GM23338 (cell line): ENCODE data around the gene MAP3K13. TPM values are rescaled to one million over a fixed set of nuclear protein-coding genes. Genes with fewer than 3 reads are reported as not detected.
"Not testable (repeated sequence)": the region's sequence is repeated elsewhere in the genome, so short reads cannot be mapped to it uniquely, and the experiment has no call there.

Experiments
- ATAC-seq: fragments of 200-7000 bp; cut with Tn5 transposase; 3 replicates; pipeline ENCODE4 v1.9.1; 2020
- DNase-seq: peaks from one replicate; pipeline ENCODE4 v3.0.0-alpha.2; 2015; ENCODE audit warnings: low spot score
- H2AFZ ChIP-seq: fragments of 200-600 bp; sonication (generic); 2 replicates; pipeline ENCODE4 v1.8.0; 2016; ENCODE audit warnings: antibody characterized with exemption, mild to moderate bottlenecking, moderate library complexity
- H3F3A ChIP-seq: fragments of 200-600 bp; sonication (generic); replicated peaks from 2 replicates; pipeline ENCODE4 v1.8.0; 2017; ENCODE audit warnings: antibody characterized with exemption, mixed run types, low read depth
- H3K27ac ChIP-seq: fragments of 200-600 bp; sonication (generic); 2 replicates; pipeline ENCODE4 v1.6.1; 2016; ENCODE audit warnings: low read depth
- H3K27me3 ChIP-seq: fragments of 200-600 bp; sonication (generic); 2 replicates; pipeline ENCODE4 v1.8.0; 2016; ENCODE audit warnings: mild to moderate bottlenecking, mixed run types, moderate library complexity; ENCODE audit not compliant: insufficient read depth
- H3K36me3 ChIP-seq: fragments of 200-600 bp; sonication (generic); 2 replicates; pipeline ENCODE4 v1.8.0; 2016; ENCODE audit warnings: mild to moderate bottlenecking; ENCODE audit not compliant: insufficient read depth
- H3K4me1 ChIP-seq: fragments of 200-600 bp; sonication (generic); 2 replicates; pipeline ENCODE4 v1.8.0; 2016; ENCODE audit warnings: mild to moderate bottlenecking, moderate library complexity; ENCODE audit not compliant: insufficient read depth
- H3K4me2 ChIP-seq: fragments of 200-600 bp; sonication (generic); 2 replicates; pipeline ENCODE4 v1.7.1; 2017; ENCODE audit warnings: mixed run types
- H3K4me3 ChIP-seq: fragments of 200-600 bp; sonication (generic); 2 replicates; pipeline ENCODE4 v1.6.1; 2016; ENCODE audit warnings: mixed run types
- H3K79me2 ChIP-seq: fragments of 200-600 bp; sonication (generic); replicated peaks from 2 replicates; pipeline ENCODE4 v1.8.0; 2017; ENCODE audit warnings: mild to moderate bottlenecking; ENCODE audit not compliant: insufficient read depth
- H3K9me2 ChIP-seq: fragments of 200-600 bp; sonication (generic); 2 replicates; pipeline ENCODE4 v1.8.0; 2017; ENCODE audit not compliant: insufficient read depth
- H4K20me1 ChIP-seq: fragments of 200-600 bp; sonication (generic); replicated peaks from 2 replicates; pipeline ENCODE4 v1.8.0; 2017; ENCODE audit warnings: mild to moderate bottlenecking; ENCODE audit not compliant: insufficient read depth
- H3K27ac Mint-ChIP-seq: 2 replicates; pipeline ENCODE4 v1.8.0; 2020; ENCODE audit warnings: inconsistent platforms, mild to moderate bottlenecking, moderate library complexity, mixed read lengths
- H3K27me3 Mint-ChIP-seq: 3 replicates; pipeline ENCODE4 v1.8.0; 2022; ENCODE audit warnings: low read depth, mild to moderate bottlenecking, moderate library complexity, mixed read lengths, inconsistent platforms; ENCODE audit not compliant: insufficient read depth, poor library complexity
- H3K36me3 Mint-ChIP-seq: 3 replicates; pipeline ENCODE4 v1.8.0; 2021; ENCODE audit warnings: low read depth, mild to moderate bottlenecking, inconsistent platforms, moderate library complexity, mixed read lengths
- H3K4me1 Mint-ChIP-seq: 3 replicates; pipeline ENCODE4 v1.8.0; 2020; ENCODE audit warnings: mild to moderate bottlenecking, inconsistent platforms, mixed read lengths
- H3K4me3 Mint-ChIP-seq: 3 replicates; pipeline ENCODE4 v1.8.0; 2021; ENCODE audit warnings: moderate library complexity, mild to moderate bottlenecking, inconsistent platforms, mixed read lengths
- H3K9me3 Mint-ChIP-seq: 3 replicates; pipeline ENCODE4 v1.8.0; 2020; ENCODE audit warnings: moderate library complexity, mild to moderate bottlenecking, inconsistent platforms, mixed read lengths
- EZH2 ChIP-seq: fragments of 200-600 bp; sonication (generic); IDR thresholded peaks from one replicate; pipeline ENCODE4 v1.8.0; 2017; ENCODE audit warnings: antibody characterized with exemption, mild to moderate bottlenecking, low read depth; ENCODE audit not compliant: unreplicated experiment
- EZH2phosphoT487 ChIP-seq: fragments of 200-600 bp; sonication (generic); IDR thresholded peaks from one replicate; pipeline ENCODE4 v1.8.1; 2018; ENCODE audit warnings: antibody characterized with exemption; ENCODE audit not compliant: unreplicated experiment
- JUNB ChIP-seq: IDR thresholded peaks from one replicate; pipeline ENCODE4 v1.6.1; 2016; ENCODE audit warnings: antibody characterized with exemption; ENCODE audit not compliant: unreplicated experiment
- NANOG ChIP-seq: IDR thresholded peaks from 2 replicates; pipeline ENCODE4 v1.6.1; 2016; ENCODE audit warnings: antibody characterized with exemption, borderline replicate concordance
- STAT1 ChIP-seq: IDR thresholded peaks from one replicate; pipeline ENCODE4 v1.6.1; 2016; ENCODE audit warnings: antibody characterized with exemption; ENCODE audit not compliant: unreplicated experiment
- ZNF114 ChIP-seq: fragments of 250-450 bp; sonication (Bioruptor Pico); IDR thresholded peaks from 2 replicates; pipeline ENCODE4 v1.5.0; 2020; ENCODE audit warnings: mild to moderate bottlenecking, moderate library complexity
- ZNF331 ChIP-seq: fragments of 250-450 bp; sonication (Bioruptor Pico); IDR thresholded peaks from 2 replicates; pipeline ENCODE4 v1.5.0; 2020; ENCODE audit warnings: low read depth, mild to moderate bottlenecking, moderate library complexity
- polyA plus RNA-seq: library from polyadenylated mRNA; unstranded; fragments of >200 nt; fragmentation: Nextera tagmentation; extraction: Ambion mirVana; gene quantifications from 2 replicates; pipeline ENCODE4 v1.2.1, GENCODE V29; 2016
- total RNA-seq: library from RNA; depleted of rRNA; stranded (reverse); fragments of >200 nt; shearing (Covaris generic); gene quantifications from 2 replicates; pipeline ENCODE4 v1.2.3, GENCODE V29; 2014
- TF ChIP-seq, protein P1 (sequence below), 2 experiments: fragments of 200-600 bp in 1 of 2; sonication (generic) in 1 of 2; conservative IDR thresholded peaks; 2 replicates each; pipeline versions ENCODE4 v1.5.1 to v1.6.1; 2016 to 2017; ENCODE audit warnings: antibody characterized with exemption in 2 of 2, low read depth in 2 of 2, mild to moderate bottlenecking in 2 of 2, moderate library complexity in 1 of 2
- TF ChIP-seq, protein P2 (sequence below): fragments of 250-450 bp; sonication (Bioruptor Pico); IDR thresholded peaks from 2 replicates; pipeline ENCODE4 v1.5.0; 2020; ENCODE audit warnings: mild to moderate bottlenecking, moderate library complexity
- TF ChIP-seq, protein P3 (sequence below): IDR thresholded peaks from 2 replicates; pipeline ENCODE4 v1.6.1; 2016; ENCODE audit warnings: antibody characterized with exemption
- TF ChIP-seq, protein P4 (sequence below): IDR thresholded peaks from one replicate; pipeline ENCODE4 v1.6.1; 2018; ENCODE audit warnings: antibody characterized with exemption; ENCODE audit not compliant: unreplicated experiment

MAP3K13 gene
- total and polyA plus RNA-seq, 2 experiments from 2014 or later, result 10.7 to 129 TPM

DNA sequence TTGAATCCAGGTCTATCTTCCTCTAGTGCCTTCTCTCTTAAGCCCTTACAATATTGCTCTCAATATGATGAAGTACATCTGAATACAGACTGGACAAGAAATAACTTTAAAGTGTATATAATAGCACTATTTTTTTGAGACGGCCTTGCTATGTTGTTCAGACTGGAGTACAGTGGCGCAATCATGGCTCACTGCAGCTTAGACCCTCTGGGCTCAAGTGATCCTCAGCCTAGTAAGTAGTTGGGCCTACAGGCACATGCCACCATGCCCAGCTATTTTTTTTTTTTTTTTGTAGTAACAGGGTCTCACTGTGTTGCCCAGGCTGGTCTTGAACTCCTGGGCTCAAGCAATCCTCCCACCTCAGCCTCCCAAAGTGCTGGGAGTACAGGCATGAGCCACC is 53.6 kb downstream of the MAP3K13 start:
- no peak overlapping the region for H3K4me2 ChIP-seq
- H3F3A ChIP-seq, result no peaks in the 10 kb centered on the region
- no peaks in the 10 kb centered on the region for H3K27me3 ChIP-seq
- Mint-ChIP-seq H3K27me3 (peaks cover 2% of the 10 kb centered on the region), H3K4me3 (no peak overlapping the region), H3K27ac (no peak overlapping the region), H3K36me3 (no peaks in the 10 kb centered on the region), H3K4me1 (no peaks in the 10 kb centered on the region), H3K9me3 (no peaks in the 10 kb centered on the region)
- no peaks in the 10 kb centered on the region for H3K79me2 ChIP-seq
- H3K27ac ChIP-seq, result no peak overlapping the region
- DNase-seq (no peak), ATAC-seq (no peak)
- no peaks in the 10 kb centered on the region for H3K4me1 ChIP-seq
- H4K20me1 ChIP-seq, result no peaks in the 10 kb centered on the region
- no peak for TF ChIP-seq EZH2phosphoT487
- no peak for TF ChIP-seq ZNF114 (CRISPR knock-in tag)
- TF ChIP-seq, protein P1, sequence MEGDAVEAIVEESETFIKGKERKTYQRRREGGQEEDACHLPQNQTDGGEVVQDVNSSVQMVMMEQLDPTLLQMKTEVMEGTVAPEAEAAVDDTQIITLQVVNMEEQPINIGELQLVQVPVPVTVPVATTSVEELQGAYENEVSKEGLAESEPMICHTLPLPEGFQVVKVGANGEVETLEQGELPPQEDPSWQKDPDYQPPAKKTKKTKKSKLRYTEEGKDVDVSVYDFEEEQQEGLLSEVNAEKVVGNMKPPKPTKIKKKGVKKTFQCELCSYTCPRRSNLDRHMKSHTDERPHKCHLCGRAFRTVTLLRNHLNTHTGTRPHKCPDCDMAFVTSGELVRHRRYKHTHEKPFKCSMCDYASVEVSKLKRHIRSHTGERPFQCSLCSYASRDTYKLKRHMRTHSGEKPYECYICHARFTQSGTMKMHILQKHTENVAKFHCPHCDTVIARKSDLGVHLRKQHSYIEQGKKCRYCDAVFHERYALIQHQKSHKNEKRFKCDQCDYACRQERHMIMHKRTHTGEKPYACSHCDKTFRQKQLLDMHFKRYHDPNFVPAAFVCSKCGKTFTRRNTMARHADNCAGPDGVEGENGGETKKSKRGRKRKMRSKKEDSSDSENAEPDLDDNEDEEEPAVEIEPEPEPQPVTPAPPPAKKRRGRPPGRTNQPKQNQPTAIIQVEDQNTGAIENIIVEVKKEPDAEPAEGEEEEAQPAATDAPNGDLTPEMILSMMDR (conservative IDR thresholded peaks at IDR 0.05; ENCODE audit: low read depth in 2 of 2), result no peak
- no peak for TF ChIP-seq JUNB
- TF ChIP-seq, protein P2, sequence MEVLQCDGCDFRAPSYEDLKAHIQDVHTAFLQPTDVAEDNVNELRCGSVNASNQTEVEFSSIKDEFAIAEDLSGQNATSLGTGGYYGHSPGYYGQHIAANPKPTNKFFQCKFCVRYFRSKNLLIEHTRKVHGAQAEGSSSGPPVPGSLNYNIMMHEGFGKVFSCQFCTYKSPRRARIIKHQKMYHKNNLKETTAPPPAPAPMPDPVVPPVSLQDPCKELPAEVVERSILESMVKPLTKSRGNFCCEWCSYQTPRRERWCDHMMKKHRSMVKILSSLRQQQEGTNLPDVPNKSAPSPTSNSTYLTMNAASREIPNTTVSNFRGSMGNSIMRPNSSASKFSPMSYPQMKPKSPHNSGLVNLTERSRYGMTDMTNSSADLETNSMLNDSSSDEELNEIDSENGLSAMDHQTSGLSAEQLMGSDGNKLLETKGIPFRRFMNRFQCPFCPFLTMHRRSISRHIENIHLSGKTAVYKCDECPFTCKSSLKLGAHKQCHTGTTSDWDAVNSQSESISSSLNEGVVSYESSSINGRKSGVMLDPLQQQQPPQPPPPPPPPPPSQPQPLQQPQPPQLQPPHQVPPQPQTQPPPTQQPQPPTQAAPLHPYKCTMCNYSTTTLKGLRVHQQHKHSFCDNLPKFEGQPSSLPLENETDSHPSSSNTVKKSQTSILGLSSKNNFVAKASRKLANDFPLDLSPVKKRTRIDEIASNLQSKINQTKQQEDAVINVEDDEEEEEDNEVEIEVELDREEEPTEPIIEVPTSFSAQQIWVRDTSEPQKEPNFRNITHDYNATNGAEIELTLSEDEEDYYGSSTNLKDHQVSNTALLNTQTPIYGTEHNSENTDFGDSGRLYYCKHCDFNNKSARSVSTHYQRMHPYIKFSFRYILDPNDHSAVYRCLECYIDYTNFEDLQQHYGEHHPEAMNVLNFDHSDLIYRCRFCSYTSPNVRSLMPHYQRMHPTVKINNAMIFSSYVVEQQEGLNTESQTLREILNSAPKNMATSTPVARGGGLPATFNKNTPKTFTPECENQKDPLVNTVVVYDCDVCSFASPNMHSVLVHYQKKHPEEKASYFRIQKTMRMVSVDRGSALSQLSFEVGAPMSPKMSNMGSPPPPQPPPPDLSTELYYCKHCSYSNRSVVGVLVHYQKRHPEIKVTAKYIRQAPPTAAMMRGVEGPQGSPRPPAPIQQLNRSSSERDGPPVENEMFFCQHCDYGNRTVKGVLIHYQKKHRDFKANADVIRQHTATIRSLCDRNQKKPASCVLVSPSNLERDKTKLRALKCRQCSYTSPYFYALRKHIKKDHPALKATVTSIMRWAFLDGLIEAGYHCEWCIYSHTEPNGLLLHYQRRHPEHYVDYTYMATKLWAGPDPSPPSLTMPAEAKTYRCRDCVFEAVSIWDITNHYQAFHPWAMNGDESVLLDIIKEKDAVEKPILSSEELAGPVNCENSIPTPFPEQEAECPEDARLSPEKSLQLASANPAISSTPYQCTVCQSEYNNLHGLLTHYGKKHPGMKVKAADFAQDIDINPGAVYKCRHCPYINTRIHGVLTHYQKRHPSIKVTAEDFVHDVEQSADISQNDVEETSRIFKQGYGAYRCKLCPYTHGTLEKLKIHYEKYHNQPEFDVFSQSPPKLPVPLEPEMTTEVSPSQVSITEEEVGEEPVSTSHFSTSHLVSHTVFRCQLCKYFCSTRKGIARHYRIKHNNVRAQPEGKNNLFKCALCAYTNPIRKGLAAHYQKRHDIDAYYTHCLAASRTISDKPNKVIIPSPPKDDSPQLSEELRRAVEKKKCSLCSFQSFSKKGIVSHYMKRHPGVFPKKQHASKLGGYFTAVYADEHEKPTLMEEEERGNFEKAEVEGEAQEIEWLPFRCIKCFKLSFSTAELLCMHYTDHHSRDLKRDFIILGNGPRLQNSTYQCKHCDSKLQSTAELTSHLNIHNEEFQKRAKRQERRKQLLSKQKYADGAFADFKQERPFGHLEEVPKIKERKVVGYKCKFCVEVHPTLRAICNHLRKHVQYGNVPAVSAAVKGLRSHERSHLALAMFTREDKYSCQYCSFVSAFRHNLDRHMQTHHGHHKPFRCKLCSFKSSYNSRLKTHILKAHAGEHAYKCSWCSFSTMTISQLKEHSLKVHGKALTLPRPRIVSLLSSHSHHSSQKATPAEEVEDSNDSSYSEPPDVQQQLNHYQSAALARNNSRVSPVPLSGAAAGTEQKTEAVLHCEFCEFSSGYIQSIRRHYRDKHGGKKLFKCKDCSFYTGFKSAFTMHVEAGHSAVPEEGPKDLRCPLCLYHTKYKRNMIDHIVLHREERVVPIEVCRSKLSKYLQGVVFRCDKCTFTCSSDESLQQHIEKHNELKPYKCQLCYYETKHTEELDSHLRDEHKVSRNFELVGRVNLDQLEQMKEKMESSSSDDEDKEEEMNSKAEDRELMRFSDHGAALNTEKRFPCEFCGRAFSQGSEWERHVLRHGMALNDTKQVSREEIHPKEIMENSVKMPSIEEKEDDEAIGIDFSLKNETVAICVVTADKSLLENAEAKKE, result no peak
- TF ChIP-seq, protein P3, sequence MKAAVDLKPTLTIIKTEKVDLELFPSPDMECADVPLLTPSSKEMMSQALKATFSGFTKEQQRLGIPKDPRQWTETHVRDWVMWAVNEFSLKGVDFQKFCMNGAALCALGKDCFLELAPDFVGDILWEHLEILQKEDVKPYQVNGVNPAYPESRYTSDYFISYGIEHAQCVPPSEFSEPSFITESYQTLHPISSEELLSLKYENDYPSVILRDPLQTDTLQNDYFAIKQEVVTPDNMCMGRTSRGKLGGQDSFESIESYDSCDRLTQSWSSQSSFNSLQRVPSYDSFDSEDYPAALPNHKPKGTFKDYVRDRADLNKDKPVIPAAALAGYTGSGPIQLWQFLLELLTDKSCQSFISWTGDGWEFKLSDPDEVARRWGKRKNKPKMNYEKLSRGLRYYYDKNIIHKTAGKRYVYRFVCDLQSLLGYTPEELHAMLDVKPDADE, result no peak
- TF ChIP-seq, protein P4, sequence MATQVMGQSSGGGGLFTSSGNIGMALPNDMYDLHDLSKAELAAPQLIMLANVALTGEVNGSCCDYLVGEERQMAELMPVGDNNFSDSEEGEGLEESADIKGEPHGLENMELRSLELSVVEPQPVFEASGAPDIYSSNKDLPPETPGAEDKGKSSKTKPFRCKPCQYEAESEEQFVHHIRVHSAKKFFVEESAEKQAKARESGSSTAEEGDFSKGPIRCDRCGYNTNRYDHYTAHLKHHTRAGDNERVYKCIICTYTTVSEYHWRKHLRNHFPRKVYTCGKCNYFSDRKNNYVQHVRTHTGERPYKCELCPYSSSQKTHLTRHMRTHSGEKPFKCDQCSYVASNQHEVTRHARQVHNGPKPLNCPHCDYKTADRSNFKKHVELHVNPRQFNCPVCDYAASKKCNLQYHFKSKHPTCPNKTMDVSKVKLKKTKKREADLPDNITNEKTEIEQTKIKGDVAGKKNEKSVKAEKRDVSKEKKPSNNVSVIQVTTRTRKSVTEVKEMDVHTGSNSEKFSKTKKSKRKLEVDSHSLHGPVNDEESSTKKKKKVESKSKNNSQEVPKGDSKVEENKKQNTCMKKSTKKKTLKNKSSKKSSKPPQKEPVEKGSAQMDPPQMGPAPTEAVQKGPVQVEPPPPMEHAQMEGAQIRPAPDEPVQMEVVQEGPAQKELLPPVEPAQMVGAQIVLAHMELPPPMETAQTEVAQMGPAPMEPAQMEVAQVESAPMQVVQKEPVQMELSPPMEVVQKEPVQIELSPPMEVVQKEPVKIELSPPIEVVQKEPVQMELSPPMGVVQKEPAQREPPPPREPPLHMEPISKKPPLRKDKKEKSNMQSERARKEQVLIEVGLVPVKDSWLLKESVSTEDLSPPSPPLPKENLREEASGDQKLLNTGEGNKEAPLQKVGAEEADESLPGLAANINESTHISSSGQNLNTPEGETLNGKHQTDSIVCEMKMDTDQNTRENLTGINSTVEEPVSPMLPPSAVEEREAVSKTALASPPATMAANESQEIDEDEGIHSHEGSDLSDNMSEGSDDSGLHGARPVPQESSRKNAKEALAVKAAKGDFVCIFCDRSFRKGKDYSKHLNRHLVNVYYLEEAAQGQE, result no peak
- TF ChIP-seq NANOG, result no peak
- no peak for TF ChIP-seq EZH2
- no peak for TF ChIP-seq STAT1
- TF ChIP-seq ZNF331 (CRISPR knock-in tag), result no peak
- H2AFZ ChIP-seq, result no peak overlapping the region
- H3K4me3 ChIP-seq, result no peak overlapping the region
- H3K36me3 ChIP-seq, result no peaks in the 10 kb centered on the region
- H3K9me2 ChIP-seq, result no peaks in the 10 kb centered on the region

DNA sequence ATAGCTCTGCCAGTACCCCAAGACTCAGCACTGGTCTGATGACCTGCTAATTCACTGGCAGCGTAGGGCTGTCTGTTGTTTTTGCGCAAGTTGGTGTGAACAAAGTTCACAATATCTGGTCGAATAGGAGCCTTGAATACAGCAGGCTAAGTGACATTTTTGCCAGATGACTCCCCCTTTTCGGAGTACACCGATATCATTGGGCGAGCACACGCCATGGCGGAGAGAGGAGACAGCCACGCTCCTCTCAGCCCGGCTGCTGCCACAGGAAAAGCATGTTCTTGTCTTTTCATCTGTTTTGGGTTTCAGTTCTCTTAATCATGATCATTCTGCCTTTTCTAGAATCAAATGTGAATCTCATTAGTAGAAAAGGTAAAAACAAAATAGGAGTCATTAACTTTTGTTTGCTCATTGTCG is 55.6 kb downstream of the MAP3K13 start:
- H3K79me2 ChIP-seq, H3K27me3 Mint-ChIP-seq, ATAC-seq, H2AFZ ChIP-seq, H3K4me1 Mint-ChIP-seq, H3K4me3 ChIP-seq, H3K36me3 ChIP-seq, H3K27ac ChIP-seq, DNase-seq, H3F3A ChIP-seq, H3K4me3 Mint-ChIP-seq, H3K9me3 Mint-ChIP-seq, H3K4me1 ChIP-seq, H3K27ac Mint-ChIP-seq, H3K9me2 ChIP-seq, H3K4me2 ChIP-seq, H4K20me1 ChIP-seq, H3K27me3 ChIP-seq, H3K36me3 Mint-ChIP-seq: not testable (repeated sequence)
